Measurements from ENCODE around the gene SLC31A2. TPM values are rescaled to one million over a fixed set of nuclear protein-coding genes. Genes with fewer than 3 reads are reported as not detected.

Gene SLC31A2
- total and polyA plus RNA-seq, 2 experiments from 2014 or later = 1.8 to 3.8 TPM

GRCh38 chr9:113199683-113200329 is 49.0 kb downstream of the SLC31A2 start:
- Histone ChIP-seq H2AFZ (no peak overlapping the region), H3K4me3 (no peak overlapping the region), H3K27ac (ENCODE audit: low read depth) (no peak overlapping the region), H4K20me1 (replicated peaks; ENCODE audit: insufficient read depth) (no peaks in the 10 kb centered on the region; the same call in 1 of the 2 replicates), H3K4me2 (no peak overlapping the region), H3K79me2 (replicated peaks; ENCODE audit: insufficient read depth) (no peaks in the 10 kb centered on the region), H3K36me3 (ENCODE audit: insufficient read depth) (no peaks in the 10 kb centered on the region; the same call in 1 of the 2 replicates), H3F3A (replicated peaks; ENCODE audit: low read depth) (no peaks in the 10 kb centered on the region), H3K27me3 (ENCODE audit: insufficient read depth) (no peaks in the 10 kb centered on the region), H3K9me2 (ENCODE audit: insufficient read depth) (no peaks in the 10 kb centered on the region), H3K4me1 (ENCODE audit: insufficient read depth) (no peaks in the 10 kb centered on the region)
- Mint-ChIP-seq H3K4me3 (no peak overlapping the region), H3K4me1 (no peaks in the 10 kb centered on the region), H3K9me3 (no peaks in the 10 kb centered on the region), H3K27me3 (ENCODE audit: insufficient read depth, low read depth, poor library complexity) (peaks cover 1% of the 10 kb centered on the region), H3K27ac (no peak overlapping the region), H3K36me3 (ENCODE audit: low read depth) (peaks cover 18% of the 10 kb centered on the region; the same call in 2 of the 3 replicates)
- no peak for TF ChIP-seq NANOG (IDR thresholded peaks at IDR 0.05; ENCODE audit: borderline replicate concordance)
- ATAC-seq (no peak), DNase-seq (ENCODE audit: low spot score) (no peak)

GRCh38 chr9:113205432-113205831 is 54.6 kb downstream of the SLC31A2 start:
- H3F3A ChIP-seq (replicated peaks; ENCODE audit: low read depth) = no peaks in the 10 kb centered on the region
- H3K27me3 Mint-ChIP-seq (ENCODE audit: insufficient read depth, low read depth, poor library complexity) = peaks cover 1% of the 10 kb centered on the region
- peaks cover 10% of the 10 kb centered on the region for H3K36me3 ChIP-seq (ENCODE audit: insufficient read depth)
- H3K27ac ChIP-seq (ENCODE audit: low read depth) = no peak overlapping the region
- no peaks in the 10 kb centered on the region for H3K4me1 Mint-ChIP-seq
- no peak overlapping the region for H3K4me2 ChIP-seq
- no peaks in the 10 kb centered on the region for H3K79me2 ChIP-seq (replicated peaks; ENCODE audit: insufficient read depth)
- H3K4me1 ChIP-seq (ENCODE audit: insufficient read depth) = no peaks in the 10 kb centered on the region
- no peak overlapping the region for H3K27ac Mint-ChIP-seq
- no peak overlapping the region for H2AFZ ChIP-seq
- DNase-seq (ENCODE audit: low spot score) = no peak
- ATAC-seq = no peak
- no peak overlapping the region for H3K4me3 ChIP-seq
- H3K4me3 Mint-ChIP-seq = no peak overlapping the region
- peaks cover 8% of the 10 kb centered on the region; the same call in 2 of the 3 replicates for H3K36me3 Mint-ChIP-seq (ENCODE audit: low read depth)
- no peaks in the 10 kb centered on the region for H3K9me3 Mint-ChIP-seq
- H4K20me1 ChIP-seq (replicated peaks; ENCODE audit: insufficient read depth) = 0 out of 2 replicates have a peak, but pooled peaks cover 3% of the 10 kb centered on the region
- no peaks in the 10 kb centered on the region for H3K9me2 ChIP-seq (ENCODE audit: insufficient read depth)
- no peaks in the 10 kb centered on the region for H3K27me3 ChIP-seq (ENCODE audit: insufficient read depth)
- TF ChIP-seq CREB1 (CRISPR knock-in tag; IDR thresholded peaks at IDR 0.05; ENCODE audit: low read depth) (no peak), ETS1 (IDR thresholded peaks at IDR 0.05) (no peak), EZH2phosphoT487 (IDR thresholded peaks at IDR 0.05; ENCODE audit: unreplicated experiment) (no peak), STAT1 (IDR thresholded peaks at IDR 0.05; ENCODE audit: unreplicated experiment) (no peak), ZNF114 (CRISPR knock-in tag; IDR thresholded peaks at IDR 0.05) (no peak), ZNF462 (CRISPR knock-in tag; IDR thresholded peaks at IDR 0.05) (no peak), CTCF (conservative IDR thresholded peaks at IDR 0.05; ENCODE audit: low read depth in 2 of 2) (no peak), EZH2 (IDR thresholded peaks at IDR 0.05; ENCODE audit: low read depth, unreplicated experiment) (no peak), NANOG (IDR thresholded peaks at IDR 0.05; ENCODE audit: borderline replicate concordance) (no peak), JUNB (IDR thresholded peaks at IDR 0.05; ENCODE audit: unreplicated experiment) (no peak)
